Suprapubic skin (tissue), 3 donors: ENCODE data around the gene BCL2L1.
"Not testable (repeated sequence)": the region's sequence is repeated elsewhere in the genome, so short reads cannot be mapped to it uniquely, and the experiment has no call there.

Source experiments
- CTCF ChIP-seq, 2 donors: fragments of 200-600 bp in 1 of 2; fragments of 450-650 bp in 1 of 2; sonication (generic) in 1 of 2; IDR thresholded peaks; one replicate each; pipeline ENCODE4 v1.5.1; 2016 to 2019; ENCODE audit warnings: antibody characterized with exemption in 2 of 2, mild to moderate bottlenecking in 1 of 2, moderate library complexity in 1 of 2
- POLR2A ChIP-seq, 2 donors: fragments of 450-650 bp; IDR thresholded peaks; one replicate each; pipeline ENCODE4 v1.6.1; 2017; ENCODE audit warnings: antibody characterized with exemption in 2 of 2, mild to moderate bottlenecking in 2 of 2, moderate library complexity in 2 of 2

GRCh38 chr20:31626534-31626933 is 96.1 kb downstream of the BCL2L1 start:
- not testable (repeated sequence) for TF ChIP-seq POLR2A, CTCF (IDR thresholded peaks at IDR 0.05)
